ENCODE measurements around the gene GABARAPL2.
"Not testable (repeated sequence)": the region's sequence is repeated elsewhere in the genome, so short reads cannot be mapped to it uniquely, and the experiment has no call there.

Gene GABARAPL2

DNA sequence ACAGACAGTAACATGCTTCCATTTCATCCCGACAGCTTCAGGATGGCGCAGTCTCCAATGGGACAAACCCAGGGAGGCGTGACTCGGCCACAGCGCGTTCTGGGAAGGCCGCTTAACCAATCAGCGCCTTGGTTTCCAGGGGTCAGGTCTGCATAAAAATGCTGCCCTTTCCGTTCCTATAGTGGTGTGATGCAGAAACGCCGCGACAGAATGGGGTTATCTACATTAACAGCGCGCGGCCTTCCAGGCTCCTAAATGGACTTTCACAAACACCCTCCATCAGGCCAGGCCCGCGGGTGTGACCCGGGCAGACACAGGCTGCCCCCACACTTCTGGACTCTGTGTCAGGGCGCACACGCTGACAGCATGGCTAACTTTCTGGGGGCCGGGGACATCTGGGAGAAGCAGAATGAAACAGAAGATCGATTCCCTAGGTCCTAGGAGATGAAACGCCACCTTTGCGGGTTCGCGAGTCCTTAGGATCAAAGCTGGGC is 10.9 kb upstream of the GABARAPL2 start:
- peak; percentile 59 for DNase-seq

DNA sequence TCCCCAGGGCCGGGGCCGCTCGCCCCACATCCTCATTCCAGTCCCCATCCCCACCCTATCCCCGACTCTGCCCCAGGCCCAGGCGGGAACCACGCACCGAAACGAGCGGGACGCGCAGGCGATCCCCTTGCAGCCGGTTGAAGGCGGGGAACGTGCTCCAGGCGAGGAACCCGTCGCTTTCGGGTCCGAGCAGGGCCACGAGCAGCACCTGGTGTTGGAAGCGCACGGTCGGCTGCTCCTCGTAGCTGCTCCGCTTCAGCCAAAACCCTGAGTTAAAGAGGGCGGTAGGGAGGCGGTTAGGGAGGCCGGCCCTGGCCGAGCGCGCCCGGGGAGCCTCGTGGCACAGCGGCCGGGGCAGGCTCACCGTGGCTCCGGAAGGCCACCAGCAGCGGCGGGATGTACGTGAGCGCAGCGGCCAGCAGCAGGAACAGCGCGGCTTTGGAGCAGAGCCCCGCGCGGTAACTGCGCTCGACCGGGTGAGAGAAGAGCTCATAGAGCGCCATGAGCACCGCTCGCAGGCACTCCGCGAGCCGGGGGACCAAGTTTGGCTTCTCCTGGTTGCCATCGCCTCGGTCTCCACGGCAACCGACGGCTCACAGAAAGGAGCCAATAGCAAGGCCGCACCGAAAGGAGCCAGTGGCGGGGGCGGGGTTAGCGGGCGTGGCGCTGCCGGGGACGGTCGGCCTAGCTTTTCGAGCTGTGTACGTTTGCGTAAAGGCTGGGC is 10.3 kb upstream of the GABARAPL2 start, which contains the start of gene TMEM231:
TMEM231 (minus strand) TSS at position 546 of the 724 bp plus-strand sequence; CDS start at position 503, 43 bp downstream.
- DNase-seq = peak; percentile 97

DNA sequence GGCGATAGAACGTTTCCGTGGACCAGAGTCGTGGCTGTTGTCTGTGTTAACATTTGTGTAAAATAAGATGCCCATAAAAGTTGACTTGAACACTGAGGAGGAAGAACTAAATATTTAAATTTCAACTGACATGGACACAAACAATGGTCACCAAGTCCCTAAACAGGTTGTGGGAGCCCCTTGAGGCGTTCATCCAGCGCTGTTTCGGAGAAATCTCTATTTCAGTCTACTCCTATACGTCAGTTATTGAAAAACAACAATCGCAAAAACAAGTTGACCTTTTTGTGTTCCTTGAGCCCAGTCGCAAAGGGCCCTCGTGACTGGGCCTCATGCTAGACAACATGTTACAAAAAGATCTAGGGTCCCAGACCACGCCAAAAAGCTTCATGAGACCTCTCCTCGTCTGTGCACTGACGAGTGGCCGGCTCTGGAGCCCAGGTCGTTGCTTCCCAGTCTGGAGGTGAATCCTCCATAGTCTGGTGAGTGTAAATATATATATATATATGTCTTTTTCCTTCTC is 9.7 kb upstream of the GABARAPL2 start:
- DNase-seq = no peak

DNA sequence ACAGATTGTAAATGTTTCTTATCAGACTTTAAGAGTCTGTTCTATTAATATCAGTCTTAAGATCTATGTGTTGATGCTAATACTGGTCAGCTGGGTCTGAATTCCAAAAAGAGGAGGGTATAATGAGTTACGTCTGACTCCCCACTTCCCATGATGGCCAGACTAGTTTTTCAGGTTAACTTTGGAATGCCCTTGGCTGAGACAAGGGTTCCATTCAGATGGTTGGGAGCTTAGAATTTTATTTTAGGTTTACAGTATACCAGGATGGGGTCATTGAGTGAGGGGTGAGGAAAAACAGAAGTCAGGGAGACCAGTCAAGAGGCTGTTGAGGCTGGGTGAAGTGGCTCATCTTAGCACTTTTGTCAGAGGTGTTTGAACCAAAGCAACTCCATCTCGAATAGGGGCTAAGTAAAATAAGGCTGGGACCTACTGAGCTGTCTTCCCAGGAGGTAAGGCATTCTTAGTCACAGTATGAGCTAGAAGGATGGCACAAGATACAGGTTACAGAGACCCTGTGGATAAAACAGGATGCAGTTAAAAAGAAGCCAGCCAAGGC is 7.3 kb upstream of the GABARAPL2 start:
- no peak for DNase-seq

DNA sequence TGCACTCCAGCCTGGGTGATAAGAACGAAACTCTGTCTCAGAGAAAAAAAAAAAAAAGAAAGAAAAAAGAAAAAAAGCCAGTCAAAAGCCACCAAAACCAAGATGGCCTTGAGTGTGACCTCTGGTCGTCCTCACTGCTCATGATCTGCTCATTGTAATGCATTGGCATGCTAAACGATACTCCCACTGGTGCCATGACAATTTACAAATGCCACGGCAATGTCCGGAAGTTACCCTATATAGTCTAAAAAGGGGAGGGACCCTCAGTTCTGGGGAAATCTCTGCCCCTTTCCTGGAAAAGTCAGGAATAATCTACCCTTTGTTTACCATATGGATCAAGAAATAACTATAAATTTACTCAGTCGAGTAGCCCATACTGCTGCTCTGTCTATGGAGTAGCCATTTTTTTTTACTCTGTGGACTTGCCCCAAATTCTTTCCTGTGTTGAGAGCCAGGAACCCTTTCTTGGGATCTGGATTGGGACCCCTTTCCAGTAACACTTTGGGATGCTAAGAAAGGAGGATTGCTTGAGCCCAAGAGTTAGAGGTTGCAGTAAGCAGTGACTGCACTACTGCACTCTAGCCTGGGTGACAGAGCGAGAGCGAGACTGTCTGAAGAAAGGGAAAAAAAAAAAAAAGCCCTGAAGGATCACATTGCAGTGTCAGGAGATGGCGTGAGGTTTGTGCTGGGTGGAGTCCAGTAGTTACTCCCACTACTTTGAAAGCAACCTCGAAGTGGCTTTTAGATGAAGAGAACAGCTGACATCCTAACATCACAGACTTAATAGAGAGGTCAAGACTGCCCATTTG is 6.4 kb upstream of the GABARAPL2 start:
- no peak for DNase-seq

DNA sequence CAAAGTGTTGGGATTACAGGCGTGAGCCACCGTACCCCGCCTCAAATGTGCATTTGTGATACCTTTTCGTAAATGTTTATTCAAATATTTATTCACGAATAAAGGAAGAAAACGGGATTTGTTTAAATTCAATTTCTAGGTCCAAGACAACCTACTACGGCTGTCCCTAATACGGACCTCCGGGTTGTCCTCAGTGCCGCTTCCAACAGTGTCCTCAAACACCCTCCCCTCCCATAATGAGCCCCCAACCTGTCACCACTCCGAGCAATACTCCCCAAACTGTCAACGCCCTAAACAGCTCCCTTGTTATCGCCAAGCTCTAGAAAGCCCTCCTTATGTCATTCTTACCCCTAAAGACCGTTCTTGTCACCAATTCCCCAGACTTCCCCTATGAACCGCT is 539 bp upstream of the GABARAPL2 start:
- DNase-seq = no peak

DNA sequence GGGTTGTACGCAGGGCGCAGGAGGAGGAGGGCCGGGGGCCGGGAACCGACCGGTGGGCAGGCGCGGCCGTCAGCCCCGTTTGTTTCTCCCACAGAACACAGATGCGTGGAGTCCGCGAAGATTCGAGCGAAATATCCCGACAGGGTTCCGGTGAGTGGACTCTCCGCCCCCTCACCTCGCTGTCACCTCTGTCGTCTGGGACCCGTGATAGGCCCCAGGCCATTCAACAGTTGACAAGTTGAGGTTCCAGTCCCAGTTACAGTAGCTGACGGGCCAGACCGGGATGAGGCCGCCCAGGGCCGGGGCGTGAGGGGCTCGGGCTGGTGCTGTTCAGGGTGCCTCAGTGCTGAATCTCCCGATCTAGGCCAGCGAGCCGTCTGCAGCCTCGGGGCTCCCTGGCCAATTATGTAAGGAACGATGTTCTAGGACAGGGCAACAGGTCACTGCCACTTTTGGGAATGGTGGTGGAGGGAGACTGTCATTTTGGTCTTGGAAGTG is 628 bp downstream of the GABARAPL2 start:
- DNase-seq = no peak

DNA sequence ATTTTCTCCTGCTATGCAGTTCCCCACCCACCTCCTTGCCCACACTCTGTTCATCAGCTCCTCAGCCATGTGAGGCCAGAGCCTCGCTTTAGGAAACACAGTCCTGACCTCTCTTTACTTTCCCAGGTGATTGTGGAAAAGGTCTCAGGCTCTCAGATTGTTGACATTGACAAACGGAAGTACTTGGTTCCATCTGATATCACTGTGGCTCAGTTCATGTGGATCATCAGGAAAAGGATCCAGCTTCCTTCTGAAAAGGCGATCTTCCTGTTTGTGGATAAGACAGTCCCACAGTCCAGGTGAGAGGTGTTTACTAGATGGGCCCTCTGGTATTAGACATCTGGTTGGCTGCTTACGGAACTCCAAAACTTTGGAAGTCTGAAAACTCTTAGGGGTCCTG is 1.7 kb downstream of the GABARAPL2 start:
- no peak for DNase-seq

DNA sequence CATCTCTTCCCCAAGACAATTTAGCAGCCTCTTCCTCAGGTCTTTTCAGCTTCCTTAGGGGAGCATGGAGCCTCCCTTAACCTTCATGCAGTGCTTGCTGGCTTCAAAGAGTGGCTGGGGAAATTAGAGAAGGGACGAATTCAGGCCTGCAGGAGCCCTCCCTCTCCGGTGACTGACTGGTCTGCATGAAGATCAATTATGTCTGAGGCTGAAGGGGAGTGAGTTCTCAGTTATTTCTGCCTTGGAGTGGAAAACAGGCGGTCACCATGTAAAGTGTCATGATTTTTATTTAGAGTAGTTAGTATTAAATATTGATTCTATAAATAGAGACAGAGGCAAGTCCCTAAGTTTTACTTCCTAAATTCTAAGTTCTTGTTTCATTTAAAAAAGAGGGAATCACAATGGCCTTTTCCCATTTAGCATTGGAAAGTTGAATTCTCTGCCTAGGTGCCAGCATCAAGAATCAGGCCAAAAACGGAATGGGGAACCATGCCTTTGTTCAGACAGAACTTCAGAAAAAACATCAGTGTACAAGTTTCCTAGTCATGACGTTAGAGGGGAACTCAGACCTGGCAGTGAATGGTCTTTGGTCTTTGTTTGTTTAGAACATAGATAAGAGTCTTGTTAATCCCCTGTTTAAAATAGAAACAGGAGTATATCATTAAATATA is 4.4 kb downstream of the GABARAPL2 start:
- DNase-seq = no peak

DNA sequence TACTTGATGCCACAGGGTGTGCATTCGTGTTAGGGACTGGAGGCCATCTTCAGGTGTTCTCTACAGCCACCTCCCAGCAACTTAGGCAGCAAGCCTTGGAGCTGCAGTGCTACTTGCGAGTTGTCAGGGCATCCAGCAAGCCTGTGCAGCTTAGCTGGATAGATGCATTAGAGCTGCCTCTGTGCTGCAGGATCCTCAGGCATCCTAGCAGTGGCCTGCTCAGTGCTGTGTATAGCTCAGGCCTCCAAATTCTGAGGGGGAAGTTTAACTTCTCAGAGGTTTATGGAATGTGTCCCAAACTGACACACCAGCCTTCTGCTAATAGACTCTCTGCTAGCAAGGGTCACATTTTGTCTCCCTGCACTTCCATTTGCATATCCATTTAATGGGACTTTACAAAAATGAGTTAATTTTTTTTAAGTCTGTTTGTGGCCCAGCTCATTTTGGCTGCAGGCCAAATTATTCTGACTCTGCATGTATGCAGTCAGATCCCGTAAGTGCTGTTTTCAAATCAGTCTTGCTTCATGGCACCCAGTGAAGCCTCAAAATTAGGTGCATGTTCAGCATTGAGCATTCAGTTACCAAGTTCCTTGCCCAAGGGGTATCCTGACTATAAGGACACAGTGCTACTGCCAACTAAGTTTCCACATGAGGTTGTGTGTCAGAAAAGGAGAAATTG is 6.8 kb downstream of the GABARAPL2 start:
- no peak for DNase-seq

DNA sequence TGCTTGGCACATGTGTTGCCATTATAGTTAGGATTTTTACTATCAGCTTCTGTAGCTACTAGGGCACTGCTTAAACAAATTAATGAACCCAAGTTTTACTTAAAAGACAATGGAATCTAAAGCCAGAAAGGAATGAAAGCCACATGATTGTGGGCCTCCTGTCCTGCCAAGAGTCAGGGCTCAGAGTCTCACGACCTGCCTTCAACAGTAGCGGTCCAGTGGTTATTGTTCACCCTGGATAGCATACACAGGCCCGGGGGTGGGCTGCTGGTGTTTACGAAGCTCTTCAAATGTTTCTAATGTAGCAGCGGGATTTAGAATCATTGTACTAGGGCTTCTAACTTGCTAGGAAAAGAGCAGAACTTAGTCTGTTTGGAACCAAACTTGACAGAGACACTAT is 7.8 kb downstream of the GABARAPL2 start:
- no peak for DNase-seq

DNA sequence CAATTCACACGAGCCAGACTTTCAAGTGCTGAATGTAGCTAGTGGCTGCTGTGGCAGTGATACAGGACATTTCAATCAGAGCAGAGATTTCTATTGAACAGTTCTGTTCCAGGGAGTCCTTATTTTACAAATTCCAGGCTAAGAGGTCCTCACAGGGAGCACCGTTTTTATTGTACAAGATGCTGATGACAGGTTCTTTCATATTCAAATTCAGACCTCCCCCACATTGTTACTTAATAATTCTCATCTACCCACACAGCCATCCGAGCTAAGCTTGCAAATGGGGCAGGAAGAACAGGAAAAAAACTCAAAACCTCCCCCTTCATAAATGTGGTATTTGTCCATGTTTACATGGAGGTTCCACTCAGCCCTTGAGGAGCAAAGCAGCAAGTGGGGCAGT is 9.8 kb downstream of the GABARAPL2 start:
- no peak for DNase-seq

DNA sequence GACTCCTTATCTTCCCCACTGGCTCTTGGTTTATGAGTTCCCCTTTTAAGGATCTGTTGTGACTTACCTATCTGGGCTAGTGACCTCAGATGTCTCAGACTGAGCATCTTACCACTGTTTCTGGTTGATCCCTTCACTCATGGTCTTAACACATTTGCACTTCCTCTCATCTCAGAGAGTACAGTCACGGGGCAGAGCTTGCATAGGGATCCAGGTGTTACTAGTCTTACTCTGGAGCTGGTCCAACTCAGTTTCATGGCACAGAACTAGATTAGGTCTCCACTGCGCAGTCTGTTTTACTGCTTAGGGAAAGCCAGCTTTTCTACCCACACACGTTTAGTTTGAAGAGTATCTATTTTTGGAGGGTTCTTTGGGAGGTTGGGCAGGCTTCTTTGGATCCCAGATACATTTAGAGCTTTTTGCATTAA is 10.2 kb downstream of the GABARAPL2 start:
- DNase-seq = no peak

DNA sequence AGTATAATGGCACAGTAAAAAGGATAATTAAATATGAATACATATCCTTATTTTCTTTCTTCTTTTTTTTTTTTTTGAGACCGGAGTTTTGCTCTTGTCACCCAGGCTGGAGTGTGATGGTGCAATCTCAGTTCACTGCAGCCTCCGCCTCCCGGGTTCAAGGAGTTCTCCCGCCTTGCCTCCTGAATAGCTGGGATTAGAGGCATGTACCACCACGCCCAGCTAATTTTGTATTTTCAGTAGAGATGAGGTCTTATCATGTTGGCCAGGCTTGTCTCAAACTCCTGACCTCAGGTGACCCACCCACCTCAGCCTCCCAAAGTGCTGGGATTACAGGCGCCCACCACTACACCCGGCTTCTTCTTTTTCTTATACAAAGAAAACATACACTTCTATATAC is 12.0 kb downstream of the GABARAPL2 start:
- no peak for DNase-seq

DNA sequence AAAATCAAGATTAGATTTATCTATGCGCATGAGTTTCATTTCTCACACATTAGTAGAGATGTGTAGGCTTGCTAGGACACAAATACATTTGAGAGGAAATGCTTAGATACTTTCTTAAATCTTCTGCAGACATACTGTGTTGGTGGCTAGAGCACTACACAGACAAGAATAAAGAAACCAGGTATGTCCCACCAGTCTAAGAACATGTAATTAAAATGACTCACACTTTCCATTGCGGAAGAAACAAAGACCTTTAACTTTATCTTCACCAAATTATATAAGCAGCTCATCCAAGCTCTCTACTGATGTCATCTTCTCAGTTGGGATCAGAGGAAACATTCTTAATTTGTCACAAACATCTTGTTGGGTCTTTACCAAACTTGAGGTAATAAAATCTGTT is 12.5 kb downstream of the GABARAPL2 start:
- DNase-seq = no peak

DNA sequence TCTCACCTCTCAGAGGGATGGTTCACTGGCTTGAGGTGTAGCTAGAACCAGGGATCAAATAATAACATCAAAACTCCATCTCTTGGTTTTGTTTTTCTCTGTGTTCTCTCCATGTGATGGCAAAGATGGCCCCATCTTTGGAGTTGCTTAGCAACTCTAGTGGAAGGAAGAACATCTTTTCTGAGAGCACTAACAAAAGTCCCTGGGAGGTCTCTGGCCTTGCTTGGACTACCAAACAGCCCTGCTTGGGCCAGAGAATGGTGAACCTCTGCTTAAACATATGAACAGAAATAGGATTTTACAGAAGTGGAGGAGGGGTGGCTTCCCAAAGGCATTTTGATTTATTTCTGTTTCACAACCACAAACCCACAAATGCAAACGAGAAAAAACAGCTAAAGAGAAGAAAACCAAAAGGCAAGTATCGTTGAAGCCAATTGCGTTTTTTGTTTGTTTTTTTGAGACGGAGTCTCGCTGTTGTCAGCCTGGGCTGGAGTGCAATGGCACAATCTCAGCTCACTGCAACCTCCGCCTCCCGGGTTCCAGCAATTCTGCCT is 13.2 kb downstream of the GABARAPL2 start:
- DNase-seq = no peak

DNA sequence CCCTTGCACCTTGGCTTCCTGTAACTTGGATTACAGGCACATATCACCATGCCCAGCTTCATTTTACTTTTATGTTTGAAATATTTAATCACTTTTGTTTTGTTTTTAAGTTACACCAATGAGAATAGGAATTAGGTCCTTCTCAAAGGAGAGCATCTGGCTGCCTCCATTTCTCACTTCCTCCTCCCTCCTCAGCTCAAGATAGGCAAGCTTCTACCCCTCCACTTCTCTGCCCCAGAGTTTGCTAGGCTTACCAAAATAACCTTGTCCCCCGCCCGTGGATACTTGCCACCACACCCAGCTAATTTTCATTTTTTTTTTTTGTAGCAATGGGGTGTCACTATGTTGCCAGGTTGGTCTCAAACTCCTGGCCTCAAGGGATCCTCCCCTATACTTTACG is 17.9 kb downstream of the GABARAPL2 start:
- DNase-seq = no peak

DNA sequence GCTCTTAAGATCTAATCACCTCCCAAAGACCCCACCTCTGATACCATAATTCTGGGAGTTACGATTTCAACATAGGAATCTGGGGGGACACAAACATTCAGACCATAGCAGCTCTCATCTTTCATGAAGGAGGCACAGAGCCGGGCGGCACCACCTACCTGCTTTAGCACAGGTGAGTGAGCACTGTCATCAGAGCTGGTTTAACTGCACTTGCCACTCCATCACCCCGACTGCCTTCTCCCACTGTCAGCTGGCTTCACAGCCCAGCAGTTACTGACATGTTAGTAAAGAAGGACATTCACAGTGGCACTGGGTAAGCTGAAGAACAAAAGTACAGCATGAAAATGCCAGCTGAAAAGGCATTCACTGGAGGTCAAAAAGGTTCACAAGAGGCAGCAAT is 22.5 kb downstream of the GABARAPL2 start:
- DNase-seq = no peak

DNA sequence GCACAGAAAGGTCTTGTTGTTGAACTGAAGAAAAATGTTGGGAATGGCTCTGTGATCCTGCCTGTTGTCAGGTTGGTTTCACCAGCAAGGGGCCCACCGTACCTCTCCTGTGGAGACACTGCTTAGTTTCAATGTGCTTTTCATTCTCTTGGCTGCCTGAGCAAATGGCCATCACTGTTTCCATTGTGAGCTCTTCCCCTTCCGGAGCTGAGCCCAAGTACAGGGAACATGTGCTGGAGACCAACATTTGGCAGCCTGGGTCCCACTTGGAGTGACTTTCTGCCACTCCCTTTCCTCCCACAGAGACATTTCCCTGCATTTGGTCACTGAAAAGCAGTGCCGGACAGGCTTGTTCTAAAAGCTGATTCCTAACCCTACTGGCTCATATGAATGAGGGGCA is 23.1 kb downstream of the GABARAPL2 start:
- DNase-seq = no peak

DNA sequence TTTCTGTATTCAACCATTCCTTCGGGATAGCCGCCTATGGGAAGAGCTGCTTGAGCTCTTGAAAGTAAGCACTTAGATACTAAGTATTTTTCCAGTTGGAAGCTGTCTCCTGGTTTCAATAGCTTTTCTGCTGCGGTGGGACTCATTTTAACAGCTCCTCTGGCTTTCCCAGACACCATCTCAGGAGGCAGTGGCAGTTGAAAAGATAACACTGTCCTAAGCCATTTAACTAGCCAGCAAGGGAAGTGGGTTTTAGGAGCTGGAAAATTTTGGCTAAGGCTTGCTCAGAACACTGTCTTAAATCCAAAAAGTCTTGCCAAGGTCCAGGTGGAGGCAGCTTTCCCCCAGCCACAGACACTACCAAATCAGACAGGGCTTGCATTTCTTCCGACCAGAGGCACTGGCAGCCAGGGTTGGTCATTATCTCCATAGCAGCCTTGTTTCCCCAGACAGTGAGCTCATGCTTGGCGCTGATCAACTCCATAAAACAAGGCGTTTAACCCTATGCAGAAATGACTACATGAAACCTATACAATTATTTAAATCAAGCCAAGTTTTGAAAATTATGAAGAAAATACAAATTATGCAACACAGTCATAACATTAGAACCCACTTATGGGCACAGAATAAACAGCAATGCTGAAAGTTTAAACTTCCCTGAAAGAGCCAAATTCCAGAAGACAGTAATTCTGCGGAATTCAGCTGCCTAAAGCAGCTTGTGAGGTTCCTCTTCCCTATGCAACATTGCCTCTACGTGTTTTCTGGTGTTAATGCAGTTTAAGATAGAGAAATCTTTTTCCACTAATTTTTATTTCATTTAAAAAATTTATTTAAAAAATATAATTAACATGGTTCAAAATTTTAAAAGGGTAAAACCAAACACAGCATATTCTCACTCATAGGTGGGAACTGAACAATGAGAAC is 25.0 kb downstream of the GABARAPL2 start:
- DNase-seq = no peak

DNA sequence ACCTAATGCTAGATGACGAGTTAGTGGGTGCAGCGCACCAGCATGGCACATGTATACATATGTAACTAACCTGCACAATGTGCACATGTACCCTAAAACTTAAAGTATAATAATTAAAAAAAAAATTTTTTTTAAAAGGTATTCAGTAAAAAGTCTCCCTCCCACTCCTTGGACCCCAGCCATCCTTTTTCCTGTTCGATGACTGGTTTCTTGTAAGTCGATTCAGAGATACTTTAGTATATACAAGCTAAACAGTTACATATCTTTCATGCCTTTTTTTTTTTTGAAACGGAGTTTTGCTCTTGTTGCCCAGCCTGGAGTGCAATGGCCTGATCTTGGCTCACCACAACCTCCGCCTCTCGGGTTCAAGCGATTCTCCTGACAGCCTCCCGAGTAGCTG is 25.7 kb downstream of the GABARAPL2 start:
- not testable (repeated sequence) for DNase-seq
